H54 (cell line): ENCODE data around the gene CERCAM.

Source experiments
- DNase-seq: peaks from one replicate; pipeline ENCODE4 v3.0.0; 2011; ENCODE audit warnings: low spot score, mixed read lengths; ENCODE audit not compliant: insufficient read length
- FAIRE-seq: peaks from 3 replicates; lab custom pipeline; 2011; peaks lifted over from hg19 to GRCh38; lab: Jason Lieb, UNC
- POLR2A ChIP-seq: IDR thresholded peaks from 2 replicates; pipeline ENCODE4 v1.6.1; 2011; ENCODE audit warnings: low read depth, mild to moderate bottlenecking, low read length

The CERCAM gene, protein sequence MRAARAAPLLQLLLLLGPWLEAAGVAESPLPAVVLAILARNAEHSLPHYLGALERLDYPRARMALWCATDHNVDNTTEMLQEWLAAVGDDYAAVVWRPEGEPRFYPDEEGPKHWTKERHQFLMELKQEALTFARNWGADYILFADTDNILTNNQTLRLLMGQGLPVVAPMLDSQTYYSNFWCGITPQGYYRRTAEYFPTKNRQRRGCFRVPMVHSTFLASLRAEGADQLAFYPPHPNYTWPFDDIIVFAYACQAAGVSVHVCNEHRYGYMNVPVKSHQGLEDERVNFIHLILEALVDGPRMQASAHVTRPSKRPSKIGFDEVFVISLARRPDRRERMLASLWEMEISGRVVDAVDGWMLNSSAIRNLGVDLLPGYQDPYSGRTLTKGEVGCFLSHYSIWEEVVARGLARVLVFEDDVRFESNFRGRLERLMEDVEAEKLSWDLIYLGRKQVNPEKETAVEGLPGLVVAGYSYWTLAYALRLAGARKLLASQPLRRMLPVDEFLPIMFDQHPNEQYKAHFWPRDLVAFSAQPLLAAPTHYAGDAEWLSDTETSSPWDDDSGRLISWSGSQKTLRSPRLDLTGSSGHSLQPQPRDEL

DNA sequence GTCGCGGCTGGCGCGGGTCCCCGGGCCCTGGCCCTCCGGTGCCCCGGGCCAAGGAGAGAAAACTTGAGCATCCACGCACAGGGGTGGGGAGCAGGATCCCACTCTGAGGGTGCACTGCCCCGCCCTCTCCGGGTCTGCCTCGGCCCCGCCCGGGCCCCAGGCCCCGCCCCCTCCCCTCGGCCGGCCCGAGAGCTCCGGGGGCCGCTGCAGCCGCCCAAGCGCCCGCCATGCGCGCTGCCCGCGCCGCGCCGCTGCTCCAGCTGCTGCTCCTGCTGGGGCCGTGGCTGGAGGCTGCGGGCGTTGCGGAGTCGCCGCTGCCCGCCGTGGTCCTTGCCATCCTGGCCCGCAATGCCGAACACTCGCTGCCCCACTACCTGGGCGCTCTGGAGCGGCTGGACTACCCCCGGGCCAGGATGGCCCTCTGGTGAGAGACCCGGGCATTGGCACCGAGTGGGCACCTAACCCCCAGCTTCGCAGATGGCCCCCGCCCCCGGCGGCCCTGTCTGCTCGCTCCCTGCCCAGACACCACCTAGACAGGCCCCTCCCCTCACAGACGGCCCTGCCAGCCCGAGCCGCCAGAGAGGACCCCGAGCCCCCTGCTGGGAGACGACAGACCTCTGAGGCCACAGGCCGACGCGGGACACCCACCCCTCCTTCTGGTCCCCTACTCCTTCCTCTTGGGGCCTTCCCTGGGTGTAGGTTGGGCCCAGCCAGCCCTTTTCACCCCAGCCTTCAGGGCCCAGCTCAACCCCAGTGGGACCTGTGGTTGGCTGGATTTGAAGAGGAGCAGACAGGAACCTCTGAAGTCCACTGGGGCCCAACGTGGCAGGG, at the start of gene CERCAM:
CERCAM (plus strand) TSS at position 207 of the 831 bp plus-strand sequence; CDS start at position 228, 21 bp downstream.
- DNase-seq (peak; percentile 85), FAIRE-seq (no peak)
- TF ChIP-seq POLR2A = peak; percentile 75

GRCh38 chr9:128371630-128372117, 49.0 kb upstream of the CERCAM start:
- DNase-seq = no peak
- no peak for TF ChIP-seq POLR2A
- FAIRE-seq = no peak

- TF ChIP-seq POLR2A = no peak
- FAIRE-seq (no peak), DNase-seq (no peak)
These were observed 48.4 kb upstream of the CERCAM start for GRCh38 chr9:128372188-128372641.

GRCh38 chr9:128372784-128373183, 47.9 kb upstream of the CERCAM start:
- TF ChIP-seq POLR2A = no peak
- no peak for DNase-seq
- no peak for FAIRE-seq

DNA sequence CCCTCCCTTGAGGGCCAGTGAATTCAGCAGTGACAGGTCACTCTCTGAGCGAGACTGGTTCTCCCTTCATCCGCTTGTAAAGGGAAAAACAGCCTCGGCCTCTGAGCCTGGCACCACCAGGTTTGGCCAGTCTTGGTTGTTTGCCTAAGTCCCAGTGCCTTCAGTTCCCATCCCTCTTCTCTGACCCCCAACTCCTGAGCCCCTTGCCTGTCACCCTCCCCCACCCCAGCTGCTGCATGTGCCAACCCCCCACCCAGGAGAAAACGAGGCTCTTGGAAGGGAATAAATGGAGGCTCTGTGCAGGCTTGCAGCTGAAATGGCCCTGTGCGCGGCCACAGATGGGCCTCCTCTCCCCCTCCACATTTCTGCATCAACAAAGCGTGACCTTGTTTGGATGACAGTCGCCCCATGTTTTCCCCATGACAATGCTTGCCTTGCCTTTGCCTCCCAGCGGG, 46.4 kb upstream of the CERCAM start:
- FAIRE-seq (no peak), DNase-seq (no peak)
- TF ChIP-seq POLR2A = no peak

- no peak for TF ChIP-seq POLR2A
- FAIRE-seq = no peak
- no peak for DNase-seq
These were observed 44.8 kb upstream of the CERCAM start for GRCh38 chr9:128375865-128376264.

- FAIRE-seq (no peak), DNase-seq (no peak)
- TF ChIP-seq POLR2A = no peak
These were observed 38.4 kb upstream of the CERCAM start for GRCh38 chr9:128382261-128382660.

GRCh38 chr9:128383007-128383753, 37.5 kb upstream of the CERCAM start:
- DNase-seq = no peak

DNA sequence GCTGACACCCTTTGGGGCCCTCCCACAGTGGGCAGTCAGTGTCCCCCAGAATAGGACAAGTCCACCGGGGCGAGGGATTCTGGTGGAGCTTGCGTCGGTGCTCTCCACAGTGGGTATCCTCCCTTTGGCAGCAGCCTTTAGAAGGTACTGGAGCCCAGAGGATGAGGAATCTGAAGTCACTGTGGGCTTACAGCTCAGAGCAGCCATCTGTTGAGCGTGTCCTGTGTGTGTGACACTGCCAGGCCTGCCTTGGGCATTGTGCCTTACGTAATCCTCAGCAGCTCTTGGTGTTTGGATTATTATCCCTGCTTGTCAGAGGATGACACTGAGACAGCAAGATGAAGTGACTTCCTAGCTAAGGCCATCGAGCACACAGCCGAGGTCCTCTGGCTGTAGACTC, 36.9 kb upstream of the CERCAM start:
- TF ChIP-seq POLR2A = no peak
- DNase-seq (no peak), FAIRE-seq (no peak)

More at GRCh38 chr9:128383007-128383753, 37.5 kb upstream of the CERCAM start:
- FAIRE-seq = no peak
- no peak for TF ChIP-seq POLR2A

DNA sequence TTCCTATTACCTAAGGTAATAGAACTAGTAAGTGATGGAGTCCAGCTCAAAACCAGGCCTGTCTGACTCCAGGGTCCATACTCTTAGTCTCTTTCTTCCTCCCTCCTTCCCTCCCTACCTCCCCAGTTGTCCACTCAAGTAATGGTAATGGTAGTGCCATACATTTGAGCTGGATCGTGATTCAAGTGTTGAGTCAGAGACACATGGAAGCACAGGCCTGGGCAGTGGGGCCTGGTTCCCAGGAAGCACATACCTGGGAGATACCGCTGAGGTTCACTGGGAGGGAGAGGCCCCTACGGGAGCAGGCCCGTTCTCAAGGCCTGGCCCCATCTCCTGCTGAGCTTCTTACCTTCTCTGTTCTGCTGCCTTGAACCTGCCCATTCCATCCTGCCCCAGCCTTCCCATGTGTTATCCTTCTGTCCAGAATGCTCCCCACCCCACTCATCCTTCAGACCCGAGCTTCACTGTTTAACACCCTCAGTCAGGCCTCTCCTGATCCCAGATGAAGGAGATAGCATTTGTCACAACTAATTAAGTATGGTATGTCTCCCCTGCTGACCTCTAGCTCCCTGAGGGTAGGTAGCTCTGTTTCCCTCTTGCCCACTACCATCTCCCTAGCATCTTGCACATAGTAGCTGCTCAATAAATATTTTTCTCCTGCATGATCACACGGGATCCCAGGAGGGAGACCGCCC, 35.7 kb upstream of the CERCAM start:
- no peak for TF ChIP-seq POLR2A
- DNase-seq (no peak), FAIRE-seq (no peak)

GRCh38 chr9:128385496-128386460, 34.9 kb upstream of the CERCAM start:
- FAIRE-seq (no peak), DNase-seq (no peak)

More at GRCh38 chr9:128385496-128386460, 34.9 kb upstream of the CERCAM start:
- no peak for TF ChIP-seq POLR2A
